ENCODE data around the gene RHCG. TPM values are rescaled to one million over a fixed set of nuclear protein-coding genes. Genes with fewer than 3 reads are reported as not detected.

The RHCG gene
- total and polyA plus RNA-seq, 2 of the 13 experiments (the other 11 are each of a cell fraction or from before 2014, with no cell fraction given), result not detected

- TF ChIP-seq ARID4A (CRISPR knock-in tag; IDR thresholded peaks at IDR 0.05; ENCODE audit: borderline replicate concordance) (peak; percentile 38; the same call in 1 of the 2 replicates), NPAS2 (CRISPR knock-in tag; IDR thresholded peaks at IDR 0.05; ENCODE audit: borderline replicate concordance) (no peak), ZNF691 (CRISPR knock-in tag; IDR thresholded peaks at IDR 0.05; ENCODE audit: borderline replicate concordance, low read depth) (no peak), ZNF331 (CRISPR knock-in tag; IDR thresholded peaks at IDR 0.05) (0 out of 2 replicates have a peak, but pooled peaks have one; percentile 23), PATZ1 (CRISPR knock-in tag; IDR thresholded peaks at IDR 0.05) (0 out of 2 replicates have a peak, but pooled peaks have one; percentile 9), GABPA (IDR thresholded peaks at IDR 0.05; ENCODE audit: low read depth, low read length) (no peak), GABPA (CRISPR knock-in tag; IDR thresholded peaks at IDR 0.05; ENCODE audit: low read depth) (no peak), ZFP90 (CRISPR knock-in tag; IDR thresholded peaks at IDR 0.05; ENCODE audit: borderline replicate concordance) (no peak), ZNF224 (CRISPR knock-in tag; IDR thresholded peaks at IDR 0.05) (no peak), PHF8 (CRISPR knock-in tag; IDR thresholded peaks at IDR 0.05) (peak; percentile 35; the same call in 1 of the 2 replicates), ZNF20 (CRISPR knock-in tag; IDR thresholded peaks at IDR 0.05) (no peak), TFAP4 (IDR thresholded peaks at IDR 0.05; ENCODE audit: borderline replicate concordance, low read depth) (no peak), ZC3H4 (CRISPR knock-in tag; IDR thresholded peaks at IDR 0.05; ENCODE audit: borderline replicate concordance) (no peak), KLF6 (CRISPR knock-in tag; IDR thresholded peaks at IDR 0.05) (no peak), ARNT2 (CRISPR knock-in tag; IDR thresholded peaks at IDR 0.05; ENCODE audit: low read depth) (no peak), MYC (CRISPR knock-in tag; IDR thresholded peaks at IDR 0.05; ENCODE audit: borderline replicate concordance) (no peak; the same call in 1 of the 2 replicates), GABPB1 (CRISPR knock-in tag; IDR thresholded peaks at IDR 0.05) (0 out of 2 replicates have a peak, but pooled peaks have one; percentile 40), RBFOX2 (IDR thresholded peaks at IDR 0.05; ENCODE audit: low read depth, low read length) (no peak), TCF7 (IDR thresholded peaks at IDR 0.05; ENCODE audit: low read depth) (no peak), ZNF782 (CRISPR knock-in tag; IDR thresholded peaks at IDR 0.05; ENCODE audit: borderline replicate concordance) (no peak), MXI1 (IDR thresholded peaks at IDR 0.05; ENCODE audit: borderline replicate concordance, low read depth, low read length) (no peak), ZNF709 (CRISPR knock-in tag; IDR thresholded peaks at IDR 0.05) (no peak)
Observed at GRCh38 chr15:89496155-89497098, at the start of gene RHCG (continued).
